ENCODE data around the gene B3GNT9. TPM values are rescaled to one million over a fixed set of nuclear protein-coding genes. Genes with fewer than 3 reads are reported as not detected.

B3GNT9 gene
- total RNA-seq, 2 experiments from 2014 or later: 2.3 to 3.0 TPM

GRCh38 chr16:67176662-67177061 is 25.9 kb upstream of the B3GNT9 start:
- peaks cover 45% of the 10 kb centered on the region for H3K27me3 Mint-ChIP-seq
- no peak for ATAC-seq
- intact Hi-C loops (cut with DNase I, micrococcal nuclease): no loop called here
- no peaks in the 10 kb centered on the region for H3K9me3 Mint-ChIP-seq (ENCODE audit: low read depth)
- peaks cover 24% of the 10 kb centered on the region for H3K4me1 Mint-ChIP-seq
- no peak for DNase-seq
- POLR2A ChIA-PET: interaction anchor here (0.6 kb wide), 1 partner anchor 9 kb away, joined by 3 read pairs; no protein-coding TSS in a partner anchor
- no peak overlapping the region for H3K27ac Mint-ChIP-seq
- peaks cover 3% of the 10 kb centered on the region for H3K36me3 Mint-ChIP-seq (ENCODE audit: low read depth)
- no peak overlapping the region for H3K4me3 Mint-ChIP-seq
- CTCF ChIA-PET: interaction anchor here (0.6 to 5.3 kb wide), 12 partner anchors 8 to 271 kb away, joined by 3 to 39 read pairs (median 5); partner anchors contain the start of gene HSF4

GRCh38 chr16:67174706-67175231 is 24.0 kb upstream of the B3GNT9 start:
- intact Hi-C loops (cut with DNase I, micrococcal nuclease): loop anchor here in 1 of 2 experiments (1.0 kb wide), 1 partner anchor 10 kb away; the partner anchor contains the start of gene HSF4
- no peak for DNase-seq
- H3K4me3 Mint-ChIP-seq: no peak overlapping the region
- no peaks in the 10 kb centered on the region for H3K9me3 Mint-ChIP-seq (ENCODE audit: low read depth)
- CTCF ChIA-PET: interaction anchor here (0.7 to 5.3 kb wide), 5 partner anchors 11 to 157 kb away, joined by 3 to 39 read pairs (median 6); partner anchors contain the start of gene HSF4
- peaks cover 34% of the 10 kb centered on the region for H3K4me1 Mint-ChIP-seq
- POLR2A ChIA-PET: no interaction called here
- no peak for ATAC-seq
- peaks cover 55% of the 10 kb centered on the region for H3K27me3 Mint-ChIP-seq
- H3K36me3 Mint-ChIP-seq (ENCODE audit: low read depth): peaks cover 7% of the 10 kb centered on the region
- no peak overlapping the region for H3K27ac Mint-ChIP-seq

GRCh38 chr16:67173808-67174705 is 23.3 kb upstream of the B3GNT9 start:
- peak; percentile 79 for DNase-seq
- ATAC-seq: peak; percentile 50
- Mint-ChIP-seq H3K27me3 (peaks cover 57% of the 10 kb centered on the region), H3K36me3 (ENCODE audit: low read depth) (peaks cover 7% of the 10 kb centered on the region), H3K9me3 (ENCODE audit: low read depth) (no peaks in the 10 kb centered on the region), H3K27ac (peak overlapping the region; percentile 53), H3K4me3 (peak overlapping the region; percentile 68), H3K4me1 (peaks cover 36% of the 10 kb centered on the region)
- POLR2A ChIA-PET: interaction anchor here (0.6 to 0.7 kb wide), 2 partner anchors 11 to 147 kb away, joined by 3 to 4 read pairs; no protein-coding TSS in a partner anchor
- CTCF ChIA-PET: interaction anchor here (0.6 to 5.3 kb wide), 6 partner anchors 12 to 156 kb away, joined by 3 to 39 read pairs (median 4); partner anchors contain the start of gene HSF4
- intact Hi-C loops (cut with DNase I, micrococcal nuclease): loop anchor here in 1 of 2 experiments (1.0 kb wide), 1 partner anchor 10 kb away; the partner anchor contains the start of gene HSF4

GRCh38 chr16:67173323-67173722 is 22.5 kb upstream of the B3GNT9 start:
- intact Hi-C loops (cut with DNase I, micrococcal nuclease): no loop called here
- Mint-ChIP-seq H3K4me1 (peaks cover 31% of the 10 kb centered on the region), H3K4me3 (peak overlapping the region; percentile 68), H3K36me3 (ENCODE audit: low read depth) (peaks cover 5% of the 10 kb centered on the region), H3K27ac (peak overlapping the region; percentile 53), H3K9me3 (ENCODE audit: low read depth) (no peaks in the 10 kb centered on the region), H3K27me3 (peaks cover 59% of the 10 kb centered on the region)
- no peak for ATAC-seq
- no peak for DNase-seq
- ChIA-PET POLR2A (interaction anchor here (0.6 to 0.7 kb wide), 2 partner anchors 10 to 146 kb away, joined by 3 to 4 read pairs; no protein-coding TSS in a partner anchor), CTCF (interaction anchor here (0.6 to 5.3 kb wide), 6 partner anchors 11 to 67 kb away, joined by 3 to 39 read pairs (median 4); partner anchors contain the start of gene HSF4)

GRCh38 chr16:67170949-67171649 is 20.3 kb upstream of the B3GNT9 start:
- peak overlapping the region; percentile 47 for H3K27ac Mint-ChIP-seq
- intact Hi-C loops (cut with DNase I, micrococcal nuclease): loop anchor here in 1 of 2 experiments (1.0 kb wide), 1 partner anchor 12 kb away; the partner anchor contains the start of genes FBXL8 and TRADD
- CTCF ChIA-PET: interaction anchor here (0.9 to 1.4 kb wide), 5 partner anchors 14 to 154 kb away, joined by 3 to 6 read pairs (median 5); partner anchors contain the start of gene TMEM208
- peaks cover 33% of the 10 kb centered on the region for H3K4me1 Mint-ChIP-seq
- DNase-seq: no peak
- no peak for ATAC-seq
- peaks cover 4% of the 10 kb centered on the region for H3K36me3 Mint-ChIP-seq (ENCODE audit: low read depth)
- H3K4me3 Mint-ChIP-seq: peak overlapping the region; percentile 70
- H3K27me3 Mint-ChIP-seq: peaks cover 66% of the 10 kb centered on the region
- POLR2A ChIA-PET: no interaction called here
- no peaks in the 10 kb centered on the region for H3K9me3 Mint-ChIP-seq (ENCODE audit: low read depth)

GRCh38 chr16:67170168-67170948 is 19.6 kb upstream of the B3GNT9 start, which contains the start of gene NOL3:
Gene NOL3 (plus strand): TSS chr16:67170538.
- ChIA-PET POLR2A (interaction anchor here (1.5 kb wide), 1 partner anchor 10 kb away, joined by 5 read pairs; the partner anchor contains the start of genes FBXL8 and TRADD), CTCF (interaction anchor here (0.7 to 3.3 kb wide), 8 partner anchors 10 to 191 kb away, joined by 3 to 15 read pairs (median 5); partner anchors contain the start of gene TMEM208)
- intact Hi-C loops (cut with DNase I, micrococcal nuclease): loop anchor here in 1 of 2 experiments (1.0 kb wide), 1 partner anchor 11 kb away; the partner anchor contains the start of genes FBXL8 and TRADD
- peak within 1 kb of the TSS; percentile 74 for H3K27ac Mint-ChIP-seq
- peak; percentile 89 for DNase-seq
- H3K36me3 Mint-ChIP-seq (ENCODE audit: low read depth): peaks cover 4% of the 10 kb centered on the region
- H3K4me1 Mint-ChIP-seq: peaks cover 35% of the 10 kb centered on the region
- ATAC-seq: peak; percentile 58
- H3K9me3 Mint-ChIP-seq (ENCODE audit: low read depth): no peaks in the 10 kb centered on the region
- peak within 1 kb of the TSS; percentile 70 for H3K4me3 Mint-ChIP-seq
- peaks cover 63% of the 10 kb centered on the region for H3K27me3 Mint-ChIP-seq

GRCh38 chr16:67169642-67170167 is 18.9 kb upstream of the B3GNT9 start:
- peak overlapping the region; percentile 74 for H3K27ac Mint-ChIP-seq
- ATAC-seq (no peak), DNase-seq (peak; percentile 71)
- no peaks in the 10 kb centered on the region for H3K9me3 Mint-ChIP-seq (ENCODE audit: low read depth)
- ChIA-PET POLR2A (interaction anchor here (1.5 kb wide), 1 partner anchor 9 kb away, joined by 5 read pairs; the partner anchor contains the start of genes FBXL8 and TRADD), CTCF (interaction anchor here (0.7 to 3.3 kb wide), 7 partner anchors 9 to 191 kb away, joined by 3 to 15 read pairs (median 5); partner anchors contain the start of gene TMEM208)
- intact Hi-C loops (cut with DNase I, micrococcal nuclease): loop anchor here in 1 of 2 experiments (1.0 kb wide), 1 partner anchor 10 kb away; the partner anchor contains the start of genes FBXL8 and TRADD
- H3K36me3 Mint-ChIP-seq (ENCODE audit: low read depth): peaks cover 4% of the 10 kb centered on the region
- H3K27me3 Mint-ChIP-seq: peaks cover 67% of the 10 kb centered on the region
- peaks cover 38% of the 10 kb centered on the region for H3K4me1 Mint-ChIP-seq
- peak overlapping the region; percentile 70 for H3K4me3 Mint-ChIP-seq

- Mint-ChIP-seq H3K36me3 (ENCODE audit: low read depth) (peaks cover 4% of the 10 kb centered on the region), H3K9me3 (ENCODE audit: low read depth) (no peaks in the 10 kb centered on the region), H3K27me3 (peaks cover 70% of the 10 kb centered on the region), H3K27ac (no peak overlapping the region), H3K4me3 (no peak overlapping the region), H3K4me1 (peaks cover 39% of the 10 kb centered on the region)
- ATAC-seq (no peak), DNase-seq (no peak)
- CTCF ChIA-PET: interaction anchor here (0.5 to 3.3 kb wide), 9 partner anchors 9 to 1185 kb away, joined by 3 to 15 read pairs (median 3); partner anchors contain the start of gene PHAF1
- POLR2A ChIA-PET: interaction anchor here (1.5 kb wide), 1 partner anchor 9 kb away, joined by 5 read pairs; the partner anchor contains the start of genes FBXL8 and TRADD
- intact Hi-C loops (cut with DNase I, micrococcal nuclease): no loop called here
Observed at GRCh38 chr16:67169011-67169451, 18.2 kb upstream of the B3GNT9 start.

GRCh38 chr16:67167588-67167987 is 16.8 kb upstream of the B3GNT9 start:
- H3K4me3 Mint-ChIP-seq: no peak overlapping the region
- H3K27me3 Mint-ChIP-seq: peaks cover 60% of the 10 kb centered on the region
- intact Hi-C loops (cut with DNase I, micrococcal nuclease): no loop called here
- ChIA-PET POLR2A (interaction anchor here (0.6 kb wide), 1 partner anchor 156 kb away, joined by 3 read pairs; no protein-coding TSS in a partner anchor), CTCF (interaction anchor here (0.5 to 3.3 kb wide), 6 partner anchors 10 to 215 kb away, joined by 3 to 15 read pairs (median 4); partner anchors contain the start of gene B3GNT9)
- H3K27ac Mint-ChIP-seq: no peak overlapping the region
- peaks cover 28% of the 10 kb centered on the region for H3K4me1 Mint-ChIP-seq
- no peaks in the 10 kb centered on the region for H3K9me3 Mint-ChIP-seq (ENCODE audit: low read depth)
- DNase-seq (no peak), ATAC-seq (no peak)
- peaks cover 4% of the 10 kb centered on the region for H3K36me3 Mint-ChIP-seq (ENCODE audit: low read depth)

All from activated CD4-positive, alpha-beta T cell treated with anti-CD3 and anti-CD28 coated beads for 36 hours (primary cell).